H9 (cell line): ENCODE measurements around the gene SCLY. TPM values are rescaled to one million over a fixed set of nuclear protein-coding genes. Genes with fewer than 3 reads are reported as not detected.
A peak's percentile ranks its signal among the peaks of the same experiment; 100 is the strongest.

Source experiments
- DNase-seq: peaks from one replicate; pipeline ENCODE4 v3.0.0-alpha.2; 2017
- H2AFZ ChIP-seq: one replicate; pipeline ENCODE4 v1.6.1; 2013; ENCODE audit warnings: mild to moderate bottlenecking, low read length, control low read depth, moderate library complexity
- H2AK5ac ChIP-seq: 2 replicates; pipeline ENCODE4 v1.6.1; 2013; ENCODE audit warnings: low read length, control low read depth, mixed read lengths; ENCODE audit not compliant: insufficient read length
- H2BK120ac ChIP-seq: one replicate; pipeline ENCODE4 v1.6.1; 2013; ENCODE audit warnings: low read depth, mild to moderate bottlenecking, low read length, control low read depth, inconsistent platforms; ENCODE audit not compliant: poor library complexity, severe bottlenecking
- H2BK12ac ChIP-seq: 2 replicates; pipeline ENCODE4 v1.6.1; 2013; ENCODE audit warnings: low read length, control low read depth, mixed read lengths, low read depth; ENCODE audit not compliant: insufficient read length
- H2BK15ac ChIP-seq: 2 replicates; pipeline ENCODE4 v1.6.1; 2013; ENCODE audit warnings: low read depth, low read length, control low read depth
- H2BK20ac ChIP-seq: one replicate; pipeline ENCODE4 v1.6.1; 2013; ENCODE audit warnings: low read depth, mild to moderate bottlenecking, low read length, control low read depth, inconsistent platforms; ENCODE audit not compliant: poor library complexity, severe bottlenecking
- H2BK5ac ChIP-seq: 2 replicates; pipeline ENCODE4 v1.6.1; 2013; ENCODE audit warnings: low read length, control low read depth, mixed read lengths; ENCODE audit not compliant: insufficient read length
- H3K14ac ChIP-seq: 2 replicates; pipeline ENCODE4 v1.6.1; 2013; ENCODE audit warnings: low read length, control low read depth; ENCODE audit not compliant: insufficient read depth
- H3K18ac ChIP-seq: 2 replicates; pipeline ENCODE4 v1.6.1; 2013; ENCODE audit warnings: low read depth, mild to moderate bottlenecking, mixed read lengths, low read length, control low read depth; ENCODE audit not compliant: insufficient read length
- H3K23ac ChIP-seq: 2 replicates; pipeline ENCODE4 v1.6.1; 2013; ENCODE audit warnings: low read length, control low read depth, mixed read lengths, low read depth; ENCODE audit not compliant: insufficient read length
- H3K23me2 ChIP-seq: 2 replicates; pipeline ENCODE4 v1.6.1; 2013; ENCODE audit warnings: low read depth, mild to moderate bottlenecking, mixed read lengths, low read length, control low read depth; ENCODE audit not compliant: insufficient read length, poor library complexity, severe bottlenecking
- H3K27ac ChIP-seq: 2 replicates; pipeline ENCODE4 v1.5.1; 2013; ENCODE audit warnings: low read length, control low read depth, mixed read lengths, low read depth; ENCODE audit not compliant: insufficient read length
- H3K27me3 ChIP-seq: 2 replicates; pipeline ENCODE4 v1.6.1; 2013; ENCODE audit warnings: low read length, control low read depth, inconsistent platforms; ENCODE audit not compliant: insufficient read depth
- H3K4ac ChIP-seq: 2 replicates; pipeline ENCODE4 v1.6.1; 2013; ENCODE audit warnings: low read depth, mild to moderate bottlenecking, control low read depth, inconsistent platforms, low read length, moderate library complexity
- H3K4me1 ChIP-seq: 2 replicates; pipeline ENCODE4 v1.6.1; 2013; ENCODE audit warnings: low read length, control low read depth, inconsistent platforms; ENCODE audit not compliant: insufficient read depth
- H3K4me2 ChIP-seq: 2 replicates; pipeline ENCODE4 v1.6.1; 2013; ENCODE audit warnings: low read length, control low read depth, mixed read lengths; ENCODE audit not compliant: insufficient read length, insufficient read depth
- H3K56ac ChIP-seq: 2 replicates; pipeline ENCODE4 v1.6.1; 2013; ENCODE audit warnings: low read depth, mild to moderate bottlenecking, mixed read lengths, low read length, control low read depth; ENCODE audit not compliant: insufficient read length
- H3K79me1 ChIP-seq: 2 replicates; pipeline ENCODE4 v1.6.1; 2013; ENCODE audit warnings: low read depth, mild to moderate bottlenecking, moderate library complexity, low read length, control low read depth, inconsistent platforms; ENCODE audit not compliant: insufficient read depth, poor library complexity, severe bottlenecking
- H3K79me2 ChIP-seq: 2 replicates; pipeline ENCODE4 v1.6.1; 2013; ENCODE audit warnings: low read length, control low read depth, inconsistent platforms; ENCODE audit not compliant: insufficient read depth
- H3K9ac ChIP-seq: 2 replicates; pipeline ENCODE4 v1.6.1; 2013; ENCODE audit warnings: low read length, control low read depth, mixed read lengths; ENCODE audit not compliant: insufficient read length; ENCODE audit errors: extremely low read depth
- H3K9me3 ChIP-seq: one replicate; pipeline ENCODE4 v1.6.1; 2013; ENCODE audit warnings: low read depth, low read length, inconsistent platforms; ENCODE audit not compliant: control insufficient read depth
- H3T11ph ChIP-seq: one replicate; pipeline ENCODE4 v1.6.1; 2013; ENCODE audit warnings: mild to moderate bottlenecking, low read length, control low read depth, inconsistent platforms
- H4K20me1 ChIP-seq: one replicate; pipeline ENCODE4 v1.6.1; 2013; ENCODE audit not compliant: control insufficient read depth, insufficient read length, insufficient read depth
- H4K5ac ChIP-seq: 2 replicates; pipeline ENCODE4 v1.6.1; 2013; ENCODE audit warnings: low read depth, mild to moderate bottlenecking, mixed read lengths, low read length, control low read depth; ENCODE audit not compliant: insufficient read length
- H4K8ac ChIP-seq: replicated peaks from 2 replicates; pipeline ENCODE4 v1.6.1; 2013; ENCODE audit warnings: low read length, control low read depth, mixed read lengths, low read depth; ENCODE audit not compliant: insufficient read length
- H4K91ac ChIP-seq: 2 replicates; pipeline ENCODE4 v1.6.1; 2013; ENCODE audit warnings: low read depth, mild to moderate bottlenecking, moderate library complexity, mixed read lengths, low read length, control low read depth; ENCODE audit not compliant: insufficient read length
- H3K27ac Mint-ChIP-seq, 3 experiments: 2 replicates in 2 of 3; 3 replicates in 1 of 3; pipeline ENCODE4 v1.8.0; 2020 to 2021; ENCODE audit warnings: mixed read lengths in 3 of 3, mild to moderate bottlenecking in 1 of 3, moderate library complexity in 1 of 3
- H3K27me3 Mint-ChIP-seq: 2 replicates; pipeline ENCODE4 v1.8.0; 2021; ENCODE audit warnings: low read depth, mild to moderate bottlenecking, moderate library complexity, mixed read lengths
- H3K36me3 Mint-ChIP-seq, 3 experiments: 2 replicates in 2 of 3; 3 replicates in 1 of 3; pipeline ENCODE4 v1.8.0; 2020 to 2021; ENCODE audit warnings: low read depth in 3 of 3, mixed read lengths in 3 of 3; ENCODE audit not compliant: insufficient read depth in 1 of 3
- H3K4me1 Mint-ChIP-seq, 2 experiments: 2 replicates each; pipeline ENCODE4 v1.8.0; 2020; ENCODE audit warnings: mixed read lengths in 2 of 2
- H3K4me3 Mint-ChIP-seq, 2 experiments: 2 replicates in 1 of 2; 3 replicates in 1 of 2; pipeline ENCODE4 v1.8.0; 2020 to 2021; ENCODE audit warnings: mild to moderate bottlenecking in 2 of 2, mixed read lengths in 2 of 2, moderate library complexity in 1 of 2
- H3K9me3 Mint-ChIP-seq, 2 experiments: 2 replicates in 1 of 2; 3 replicates in 1 of 2; pipeline ENCODE4 v1.8.0; 2020; ENCODE audit warnings: mild to moderate bottlenecking in 2 of 2, mixed read lengths in 2 of 2, moderate library complexity in 1 of 2
- WGBS: extraction: QIAGEN DNeasy Blood & Tissue Kit; methylation state at CpG from one replicate; pipeline ENCODE4 v1.1.7; 2013; ENCODE audit warnings: missing lambda C conversion rate, low lambda C conversion rate, mixed read lengths; ENCODE audit not compliant: insufficient read length; ENCODE audit errors: extremely low coverage; 5-methylcytosine and 5-hydroxymethylcytosine counted together
- total RNA-seq: library from RNA; stranded (reverse); gene quantifications from 2 replicates; pipeline ENCODE4 v1.2.1, GENCODE V29; 2021
- TF ChIP-seq, protein P1 (sequence below): fragments of 200-600 bp; sonication (generic); conservative IDR thresholded peaks from 3 replicates; pipeline ENCODE4 v1.8.0; 2021; ENCODE audit warnings: antibody characterized with exemption, mild to moderate bottlenecking

Gene SCLY
- total RNA-seq, 1 experiment from 2014 or later: 55.3 TPM

DNA sequence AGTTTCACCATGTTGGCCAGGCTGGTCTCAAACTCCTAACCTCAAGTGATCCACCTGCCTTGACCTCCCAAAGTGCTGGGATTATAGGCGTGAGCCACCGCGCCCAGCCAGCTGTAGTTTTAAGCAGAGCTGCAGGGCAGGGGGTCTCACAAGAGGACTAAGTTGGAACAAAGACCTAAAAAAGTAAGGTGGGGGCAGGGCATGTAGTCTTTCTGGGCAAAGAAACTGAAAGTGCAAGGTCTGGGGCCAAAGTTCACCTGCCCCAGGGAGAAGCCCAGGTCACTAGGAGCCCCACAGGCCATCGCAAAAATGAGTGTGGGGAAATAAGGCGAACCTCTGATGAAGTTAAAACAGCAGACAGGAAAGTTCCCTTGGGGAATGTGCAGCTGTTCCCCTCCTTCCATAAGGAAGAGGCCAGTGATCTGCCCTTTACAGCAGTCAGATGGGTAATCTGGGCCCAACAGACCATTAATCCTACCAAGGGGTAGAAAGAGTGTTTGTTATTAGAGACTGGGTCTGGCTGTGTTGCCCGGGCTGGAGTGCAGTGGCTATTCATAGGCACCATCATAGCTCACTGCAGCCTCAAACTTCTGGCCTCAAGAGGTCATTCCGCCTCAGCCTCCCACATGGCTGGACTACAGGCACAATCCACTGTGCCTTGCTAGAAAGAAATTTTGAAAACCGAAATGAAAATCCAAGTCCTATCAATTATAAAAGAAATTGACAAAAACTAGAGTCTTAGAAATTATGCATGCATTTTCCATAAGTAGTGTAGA lies 2.8 kb downstream of the SCLY start:
- H4K20me1 ChIP-seq: no peaks in the 10 kb centered on the region
- H4K8ac ChIP-seq: no peak overlapping the region
- H2BK5ac ChIP-seq: no peak overlapping the region
- H3K9me3 ChIP-seq: no peaks in the 10 kb centered on the region
- H3K79me1 ChIP-seq: peaks cover 7% of the 10 kb centered on the region
- WGBS: no CpG with 5 or more reads among the region's 8 CpGs
- no peak overlapping the region for H2BK15ac ChIP-seq
- H2BK20ac ChIP-seq: no peak overlapping the region
- no peak for DNase-seq
- no peak overlapping the region for H2BK12ac ChIP-seq
- Mint-ChIP-seq H3K4me1 (peaks cover 27 to 34% of the 10 kb centered on the region in 2 experiments), H3K27ac (peak overlapping the region in 2 of 3 experiments; percentile 18 to 81; a peak in 2 of 7 replicates), H3K4me3 (no peak overlapping the region; a peak in 1 of 5 replicates), H3K27me3 (no peaks in the 10 kb centered on the region), H3K9me3 (no peaks in the 10 kb centered on the region; a peak in 1 of 5 replicates), H3K36me3 (peaks cover 39 to 53% (median 48%) of the 10 kb centered on the region in 3 experiments)
- no peak overlapping the region for H4K5ac ChIP-seq
- peaks cover 2% of the 10 kb centered on the region; the same call in 1 of the 2 replicates for H3K79me2 ChIP-seq
- no peak overlapping the region for H3K18ac ChIP-seq
- no peaks in the 10 kb centered on the region for H3K27me3 ChIP-seq
- peaks cover 9% of the 10 kb centered on the region for H3K23me2 ChIP-seq
- H3K14ac ChIP-seq: no peak overlapping the region
- no peak overlapping the region for H4K91ac ChIP-seq
- TF ChIP-seq, protein P1, sequence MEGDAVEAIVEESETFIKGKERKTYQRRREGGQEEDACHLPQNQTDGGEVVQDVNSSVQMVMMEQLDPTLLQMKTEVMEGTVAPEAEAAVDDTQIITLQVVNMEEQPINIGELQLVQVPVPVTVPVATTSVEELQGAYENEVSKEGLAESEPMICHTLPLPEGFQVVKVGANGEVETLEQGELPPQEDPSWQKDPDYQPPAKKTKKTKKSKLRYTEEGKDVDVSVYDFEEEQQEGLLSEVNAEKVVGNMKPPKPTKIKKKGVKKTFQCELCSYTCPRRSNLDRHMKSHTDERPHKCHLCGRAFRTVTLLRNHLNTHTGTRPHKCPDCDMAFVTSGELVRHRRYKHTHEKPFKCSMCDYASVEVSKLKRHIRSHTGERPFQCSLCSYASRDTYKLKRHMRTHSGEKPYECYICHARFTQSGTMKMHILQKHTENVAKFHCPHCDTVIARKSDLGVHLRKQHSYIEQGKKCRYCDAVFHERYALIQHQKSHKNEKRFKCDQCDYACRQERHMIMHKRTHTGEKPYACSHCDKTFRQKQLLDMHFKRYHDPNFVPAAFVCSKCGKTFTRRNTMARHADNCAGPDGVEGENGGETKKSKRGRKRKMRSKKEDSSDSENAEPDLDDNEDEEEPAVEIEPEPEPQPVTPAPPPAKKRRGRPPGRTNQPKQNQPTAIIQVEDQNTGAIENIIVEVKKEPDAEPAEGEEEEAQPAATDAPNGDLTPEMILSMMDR: no peak
- no peak overlapping the region for H3K4ac ChIP-seq
- H2AFZ ChIP-seq: no peak overlapping the region
- no peak overlapping the region for H3K27ac ChIP-seq
- H3K9ac ChIP-seq: no peak overlapping the region
- no peak overlapping the region for H3K4me2 ChIP-seq
- H3K4me1 ChIP-seq: peaks cover 6% of the 10 kb centered on the region
- no peak overlapping the region for H2BK120ac ChIP-seq
- H2AK5ac ChIP-seq: no peak overlapping the region
- no peak overlapping the region for H3K56ac ChIP-seq
- H3K23ac ChIP-seq: no peak overlapping the region
- no peak overlapping the region for H3T11ph ChIP-seq
